GM23248 (cell line): ENCODE data around the gene AGA. TPM values are rescaled to one million over a fixed set of nuclear protein-coding genes. Genes with fewer than 3 reads are reported as not detected.

Experiments used
- DNase-seq: peaks from one replicate; pipeline ENCODE4 v3.0.0-alpha.2; 2015
- H2AFZ ChIP-seq: fragments of 200-600 bp; sonication (generic); 2 replicates; pipeline ENCODE4 v1.6.1; 2016; ENCODE audit warnings: antibody characterized with exemption
- H3F3A ChIP-seq: fragments of 200-600 bp; sonication (generic); 2 replicates; pipeline ENCODE4 v1.6.1; 2016; ENCODE audit warnings: mild to moderate bottlenecking, antibody characterized with exemption, mixed run types; ENCODE audit not compliant: insufficient read depth
- H3K27ac ChIP-seq: fragments of 200-600 bp; sonication (generic); 2 replicates; pipeline ENCODE4 v1.5.1; 2016; ENCODE audit warnings: mild to moderate bottlenecking
- H3K27me3 ChIP-seq: fragments of 200-600 bp; sonication (generic); replicated peaks from 2 replicates; pipeline ENCODE4 v1.6.1; 2016; ENCODE audit warnings: mild to moderate bottlenecking; ENCODE audit not compliant: insufficient read depth
- H3K36me3 ChIP-seq: fragments of 200-600 bp; sonication (generic); 2 replicates; pipeline ENCODE4 v1.6.1; 2016; ENCODE audit warnings: low read depth, mild to moderate bottlenecking
- H3K4me1 ChIP-seq: fragments of 200-600 bp; sonication (generic); 2 replicates; pipeline ENCODE4 v1.6.1; 2016; ENCODE audit warnings: mild to moderate bottlenecking; ENCODE audit not compliant: insufficient read depth
- H3K4me2 ChIP-seq: fragments of 200-600 bp; sonication (generic); one replicate; pipeline ENCODE4 v1.6.1; 2016; ENCODE audit warnings: mild to moderate bottlenecking; ENCODE audit not compliant: unreplicated experiment
- H3K4me3 ChIP-seq: fragments of 200-600 bp; sonication (generic); 2 replicates; pipeline ENCODE4 v1.5.1; 2016; ENCODE audit warnings: mild to moderate bottlenecking
- H3K79me2 ChIP-seq: fragments of 200-600 bp; sonication (generic); 2 replicates; pipeline ENCODE4 v1.6.1; 2016; ENCODE audit warnings: mild to moderate bottlenecking; ENCODE audit not compliant: insufficient read depth
- H3K9ac ChIP-seq: fragments of 200-600 bp; sonication (generic); 2 replicates; pipeline ENCODE4 v1.6.1; 2016; ENCODE audit warnings: mild to moderate bottlenecking
- H3K9me2 ChIP-seq: fragments of 200-600 bp; sonication (generic); 2 replicates; pipeline ENCODE4 v1.6.1; 2016; ENCODE audit warnings: mixed run types, mild to moderate bottlenecking, moderate library complexity; ENCODE audit not compliant: insufficient read depth
- H3K9me3 ChIP-seq: fragments of 200-600 bp; sonication (generic); one replicate; pipeline ENCODE4 v1.6.1; 2017; ENCODE audit warnings: low read depth
- H4K20me1 ChIP-seq: fragments of 200-600 bp; sonication (generic); 2 replicates; pipeline ENCODE4 v1.6.0; 2016; ENCODE audit not compliant: insufficient read depth
- EZH2 ChIP-seq: fragments of 200-600 bp; sonication (generic); IDR thresholded peaks from 2 replicates; pipeline ENCODE4 v1.6.1; 2018; ENCODE audit warnings: antibody characterized with exemption, mild to moderate bottlenecking; ENCODE audit not compliant: insufficient read depth, poor library complexity, severe bottlenecking
- EZH2phosphoT487 ChIP-seq: fragments of 200-600 bp; sonication (generic); IDR thresholded peaks from 2 replicates; pipeline ENCODE4 v1.6.1; 2018; ENCODE audit warnings: antibody characterized with exemption, moderate library complexity, mild to moderate bottlenecking, low read depth; ENCODE audit not compliant: insufficient read depth
- WGBS, 2 experiments: methylation state at CpG; one replicate each; pipeline ENCODE4 v1.1.6; 2015 to 2017; ENCODE audit warnings: low lambda C conversion rate in 2 of 2, low coverage in 1 of 2; ENCODE audit errors: missing lambda C conversion rate in 2 of 2; 5-methylcytosine and 5-hydroxymethylcytosine counted together
- in situ Hi-C: fragments of 300-500 bp; cut with MboI; formaldehyde crosslinking; loops from 2 replicates; pipeline ENCODE4 v1.15.0; 2020
- polyA plus RNA-seq: library from polyadenylated mRNA; unstranded; fragments of >200 nt; fragmentation: Nextera tagmentation; extraction: Ambion mirVana; gene quantifications from 2 replicates; pipeline ENCODE4 v1.2.1, GENCODE V29; 2016
- total RNA-seq: library from RNA; depleted of rRNA; stranded (reverse); fragments of >200 nt; shearing (Covaris generic); gene quantifications from 2 replicates; pipeline ENCODE4 v1.2.3, GENCODE V29; 2014

The AGA gene
- total and polyA plus RNA-seq, 2 experiments from 2014 or later: 45.9 to 60.2 TPM

- Histone ChIP-seq H3K4me1 (no peaks in the 10 kb centered on the region), H3K9me2 (no peaks in the 10 kb centered on the region), H3K9ac (no peak overlapping the region), H3K4me2 (no peak overlapping the region), H3K79me2 (no peaks in the 10 kb centered on the region), H2AFZ (no peak overlapping the region), H3K27ac (no peak overlapping the region), H3K9me3 (no peaks in the 10 kb centered on the region), H3F3A (no peaks in the 10 kb centered on the region), H3K4me3 (no peak overlapping the region), H3K36me3 (no peaks in the 10 kb centered on the region), H3K27me3 (peaks cover 4% of the 10 kb centered on the region; the same call in 1 of the 2 replicates), H4K20me1 (no peaks in the 10 kb centered on the region)
- in situ Hi-C loops: no loop called here
- 41 to 42% methylated on average over 3 of the region's 3 CpGs for WGBS, 2 experiments
- DNase-seq: no peak
- TF ChIP-seq EZH2phosphoT487: no peak
- TF ChIP-seq EZH2: no peak
Observed at GRCh38 chr4:177404342-177404741, 37.9 kb downstream of the AGA start.

GRCh38 chr4:177403746-177404145 lies 38.5 kb downstream of the AGA start:
- Histone ChIP-seq H3F3A (no peaks in the 10 kb centered on the region), H3K4me1 (no peaks in the 10 kb centered on the region), H3K36me3 (no peaks in the 10 kb centered on the region), H3K4me2 (no peak overlapping the region), H3K9me3 (no peaks in the 10 kb centered on the region), H2AFZ (no peak overlapping the region), H3K27me3 (peaks cover 4% of the 10 kb centered on the region; the same call in 1 of the 2 replicates), H3K79me2 (no peaks in the 10 kb centered on the region), H3K9ac (no peak overlapping the region), H3K4me3 (no peak overlapping the region), H3K27ac (no peak overlapping the region), H3K9me2 (no peaks in the 10 kb centered on the region), H4K20me1 (no peaks in the 10 kb centered on the region)
- 51 to 59% methylated on average over 6 of the region's 6 CpGs for WGBS, 2 experiments
- in situ Hi-C loops: no loop called here
- TF ChIP-seq EZH2phosphoT487 (no peak), EZH2 (no peak)
- no peak for DNase-seq

- 72 to 73% methylated on average over 5 of the region's 5 CpGs for WGBS, 2 experiments
- Histone ChIP-seq H3K4me2 (no peak overlapping the region), H3K4me3 (no peak overlapping the region), H3K27me3 (peaks cover 4% of the 10 kb centered on the region; the same call in 1 of the 2 replicates), H3K36me3 (no peaks in the 10 kb centered on the region), H3K9me2 (no peaks in the 10 kb centered on the region), H3K9me3 (no peaks in the 10 kb centered on the region), H3K9ac (no peak overlapping the region), H3K4me1 (no peaks in the 10 kb centered on the region), H4K20me1 (no peaks in the 10 kb centered on the region), H3K27ac (no peak overlapping the region), H3K79me2 (no peaks in the 10 kb centered on the region), H2AFZ (no peak overlapping the region), H3F3A (no peaks in the 10 kb centered on the region)
- in situ Hi-C loops: no loop called here
- no peak for DNase-seq
- no peak for TF ChIP-seq EZH2phosphoT487
- no peak for TF ChIP-seq EZH2
Observed at GRCh38 chr4:177401658-177402273, 40.5 kb downstream of the AGA start.

GRCh38 chr4:177400030-177400429 lies 42.2 kb downstream of the AGA start:
- Histone ChIP-seq H3K9me2 (no peaks in the 10 kb centered on the region), H3K79me2 (no peaks in the 10 kb centered on the region), H3K4me3 (no peak overlapping the region), H3K9me3 (no peaks in the 10 kb centered on the region), H3K36me3 (no peaks in the 10 kb centered on the region), H3F3A (no peaks in the 10 kb centered on the region), H3K9ac (no peak overlapping the region), H3K27ac (no peak overlapping the region), H2AFZ (no peak overlapping the region), H3K27me3 (peaks cover 4% of the 10 kb centered on the region), H3K4me1 (no peaks in the 10 kb centered on the region), H3K4me2 (no peak overlapping the region), H4K20me1 (no peaks in the 10 kb centered on the region)
- in situ Hi-C loops: no loop called here
- no peak for TF ChIP-seq EZH2phosphoT487
- 31 to 38% methylated on average over 2 of the region's 2 CpGs for WGBS, 2 experiments
- no peak for DNase-seq

- Histone ChIP-seq H3K4me2 (no peak overlapping the region), H3K9ac (no peak overlapping the region), H3K9me2 (no peaks in the 10 kb centered on the region), H3K4me3 (no peak overlapping the region), H3K27me3 (no peaks in the 10 kb centered on the region; the same call in 1 of the 2 replicates), H3K79me2 (no peaks in the 10 kb centered on the region), H3K36me3 (no peaks in the 10 kb centered on the region), H2AFZ (no peak overlapping the region), H4K20me1 (no peaks in the 10 kb centered on the region), H3K4me1 (peaks cover under 1% of the 10 kb centered on the region; the same call in 1 of the 2 replicates), H3K27ac (no peak overlapping the region), H3F3A (no peaks in the 10 kb centered on the region), H3K9me3 (no peaks in the 10 kb centered on the region)
- 57 to 59% methylated on average over 2 of the region's 2 CpGs for WGBS, 2 experiments
- TF ChIP-seq EZH2phosphoT487 (no peak), EZH2 (no peak)
- in situ Hi-C loops: no loop called here
- no peak for DNase-seq
Observed at GRCh38 chr4:177396352-177396751, 45.9 kb downstream of the AGA start.
